ENCODE results near the gene HLA-DRB1.

- TF ChIP-seq E2F1 (CRISPR knock-in tag; IDR thresholded peaks at IDR 0.05), result no peak
- no peak for TF ChIP-seq CTCF (IDR thresholded peaks at IDR 0.05)
- no peak for TF ChIP-seq ZNF281 (CRISPR knock-in tag; IDR thresholded peaks at IDR 0.05)
- no peak for TF ChIP-seq ATF2 (CRISPR knock-in tag; IDR thresholded peaks at IDR 0.05; ENCODE audit: borderline replicate concordance, low read depth)
- no peak for TF ChIP-seq USF2 (CRISPR knock-in tag; IDR thresholded peaks at IDR 0.05)
- no peak for TF ChIP-seq FOXK1 (CRISPR knock-in tag; IDR thresholded peaks at IDR 0.05)
- no peak for TF ChIP-seq KAT7 (CRISPR knock-in tag; IDR thresholded peaks at IDR 0.05; ENCODE audit: borderline replicate concordance)
These were observed 22.7 kb downstream of the HLA-DRB1 start for GRCh38 chr6:32566957-32567356.
